Activated naive CD8-positive, alpha-beta T cell treated with anti-CD3 and anti-CD28 coated beads, Interleukin-2, amount 50 U/mL, for 24 hours (primary cell): ENCODE data around the gene CCDC198.

Experiments
- ATAC-seq: fragments of 150-1000 bp; cut with Tn5 transposase; one replicate; pipeline ENCODE4 v1.10.0; 2021
- DNase-seq: peaks from one replicate; pipeline ENCODE4 v3.0.0; 2021
- H3K27ac Mint-ChIP-seq: one replicate; pipeline ENCODE4 v1.8.0; 2021; ENCODE audit warnings: mild to moderate bottlenecking, mixed read lengths
- H3K27me3 Mint-ChIP-seq: one replicate; pipeline ENCODE4 v1.8.0; 2021; ENCODE audit warnings: mixed read lengths
- H3K36me3 Mint-ChIP-seq: one replicate; pipeline ENCODE4 v1.8.0; 2021; ENCODE audit warnings: low read depth, mixed read lengths
- H3K4me1 Mint-ChIP-seq: one replicate; pipeline ENCODE4 v1.8.0; 2021; ENCODE audit warnings: mixed read lengths
- H3K4me3 Mint-ChIP-seq: one replicate; pipeline ENCODE4 v1.8.0; 2021; ENCODE audit warnings: mild to moderate bottlenecking, moderate library complexity, mixed read lengths
- H3K9me3 Mint-ChIP-seq: one replicate; pipeline ENCODE4 v1.8.0; 2021; ENCODE audit warnings: mixed read lengths

Gene CCDC198

DNA sequence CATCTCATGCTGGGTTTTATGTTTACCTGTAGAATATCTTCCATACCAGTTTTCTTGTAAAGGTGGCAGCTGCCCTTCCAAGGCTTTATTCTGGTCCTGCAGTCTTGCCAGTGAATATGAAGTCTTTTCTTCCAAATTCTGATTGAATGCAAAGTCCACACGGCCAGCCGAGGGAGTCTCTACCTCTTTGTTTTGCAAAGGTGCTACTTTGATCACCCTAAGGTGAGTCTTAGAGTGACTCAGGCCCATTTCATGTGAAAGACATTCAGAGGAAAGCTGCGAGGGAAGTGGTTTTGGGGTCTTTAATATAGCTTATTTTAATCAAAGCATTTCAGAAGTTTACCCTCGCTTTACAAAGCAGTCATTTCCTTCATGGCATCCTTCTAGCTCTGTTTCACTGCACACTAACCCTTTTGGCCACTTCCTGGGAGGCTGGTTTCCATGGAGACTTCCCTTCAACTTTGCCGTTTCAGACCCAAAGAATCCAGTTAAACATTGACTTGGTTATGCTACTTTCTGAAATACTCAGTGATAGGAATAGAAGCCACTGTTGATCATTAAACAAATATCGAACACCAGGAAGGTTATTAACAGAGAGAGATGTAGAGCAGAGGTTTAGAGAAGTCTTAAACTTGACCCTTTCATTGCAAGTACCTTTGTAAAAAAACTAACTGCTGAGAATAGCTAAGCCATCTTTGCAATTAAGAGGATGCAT lies at the start of gene CCDC198:
Gene CCDC198, minus strand, starts transcription at position 391 of the 715 bp plus-strand sequence. Its CDS starts 142 bp downstream, at position 249.
- no peak within 1 kb of the TSS for H3K4me3 Mint-ChIP-seq
- H3K36me3 Mint-ChIP-seq = no peaks in the 10 kb centered on the region
- DNase-seq (no peak), ATAC-seq (no peak)
- no peak within 1 kb of the TSS for H3K27ac Mint-ChIP-seq
- H3K9me3 Mint-ChIP-seq = no peaks in the 10 kb centered on the region
- peaks cover 3% of the 10 kb centered on the region for H3K27me3 Mint-ChIP-seq
- H3K4me1 Mint-ChIP-seq = peaks cover 10% of the 10 kb centered on the region

- H3K9me3 Mint-ChIP-seq = peaks cover 12% of the 10 kb centered on the region
- no peaks in the 10 kb centered on the region for H3K4me1 Mint-ChIP-seq
- H3K27me3 Mint-ChIP-seq = peaks cover 6% of the 10 kb centered on the region
- DNase-seq (peak; percentile 8), ATAC-seq (no peak)
- H3K27ac Mint-ChIP-seq = no peak overlapping the region
- no peaks in the 10 kb centered on the region for H3K36me3 Mint-ChIP-seq
- H3K4me3 Mint-ChIP-seq = no peak overlapping the region
These were observed 39.6 kb upstream of the CCDC198 start for GRCh38 chr14:57533214-57533613.

- peaks cover 6% of the 10 kb centered on the region for H3K27me3 Mint-ChIP-seq
- peaks cover 15% of the 10 kb centered on the region for H3K9me3 Mint-ChIP-seq
- H3K36me3 Mint-ChIP-seq = no peaks in the 10 kb centered on the region
- H3K4me1 Mint-ChIP-seq = no peaks in the 10 kb centered on the region
- no peak overlapping the region for H3K27ac Mint-ChIP-seq
- no peak for DNase-seq
- H3K4me3 Mint-ChIP-seq = no peak overlapping the region
- no peak for ATAC-seq
These were observed 36.9 kb upstream of the CCDC198 start for GRCh38 chr14:57530571-57530970.

GRCh38 chr14:57526942-57527341 lies 33.3 kb upstream of the CCDC198 start:
- no peak overlapping the region for H3K4me3 Mint-ChIP-seq
- H3K27me3 Mint-ChIP-seq = peaks cover 6% of the 10 kb centered on the region
- ATAC-seq = no peak
- no peak overlapping the region for H3K27ac Mint-ChIP-seq
- H3K9me3 Mint-ChIP-seq = peaks cover 42% of the 10 kb centered on the region
- H3K4me1 Mint-ChIP-seq = no peaks in the 10 kb centered on the region
- no peak for DNase-seq
- H3K36me3 Mint-ChIP-seq = no peaks in the 10 kb centered on the region

- Mint-ChIP-seq H3K36me3 (no peaks in the 10 kb centered on the region), H3K9me3 (peaks cover 45% of the 10 kb centered on the region), H3K4me1 (no peaks in the 10 kb centered on the region), H3K27ac (no peak overlapping the region), H3K27me3 (no peaks in the 10 kb centered on the region), H3K4me3 (no peak overlapping the region)
- ATAC-seq = no peak
- no peak for DNase-seq
These were observed 25.4 kb upstream of the CCDC198 start for GRCh38 chr14:57519043-57519442.

DNA sequence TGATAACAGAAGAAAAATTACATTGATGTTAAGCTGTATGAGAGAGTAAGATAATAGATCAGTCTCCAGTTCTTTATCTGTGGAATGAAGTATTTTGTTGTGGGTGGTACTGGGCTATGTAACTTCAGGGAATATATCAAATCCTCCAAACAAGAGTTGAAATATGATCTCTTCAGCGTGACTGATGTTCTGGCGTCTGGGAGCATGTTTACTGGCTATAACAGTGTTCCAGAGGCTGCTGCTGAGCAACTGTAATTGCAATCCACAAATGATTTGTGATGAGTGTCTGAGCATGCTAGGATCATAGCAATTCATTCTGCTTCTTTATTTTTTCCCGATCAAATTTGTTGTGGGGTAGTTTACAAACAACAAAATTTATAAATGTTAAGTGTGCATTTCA lies 18.6 kb upstream of the CCDC198 start:
- Mint-ChIP-seq H3K4me3 (no peak overlapping the region), H3K27ac (no peak overlapping the region), H3K36me3 (no peaks in the 10 kb centered on the region), H3K4me1 (no peaks in the 10 kb centered on the region), H3K9me3 (peaks cover 6% of the 10 kb centered on the region), H3K27me3 (no peaks in the 10 kb centered on the region)
- no peak for ATAC-seq
- no peak for DNase-seq

DNA sequence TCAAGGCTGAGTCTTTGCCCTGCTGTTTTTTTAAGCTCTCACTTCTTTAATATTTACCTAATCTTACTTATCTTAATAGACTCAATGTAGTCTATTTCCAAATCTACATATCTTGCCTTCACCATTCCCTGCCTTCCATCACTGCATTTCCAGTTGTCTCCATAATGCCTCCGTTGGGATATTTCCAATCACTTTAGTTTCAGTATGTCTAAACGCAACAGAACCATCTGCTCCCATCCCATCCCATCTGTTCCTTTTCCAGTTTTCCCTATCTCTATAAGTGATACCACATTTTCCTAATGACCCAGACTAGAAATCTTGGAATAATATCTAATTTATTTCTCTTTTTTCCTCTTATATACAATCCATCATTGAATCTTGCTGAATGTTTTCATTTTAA lies 15.1 kb upstream of the CCDC198 start:
- no peak for DNase-seq
- H3K27ac Mint-ChIP-seq = no peak overlapping the region
- no peaks in the 10 kb centered on the region for H3K36me3 Mint-ChIP-seq
- no peaks in the 10 kb centered on the region for H3K9me3 Mint-ChIP-seq
- no peaks in the 10 kb centered on the region for H3K4me1 Mint-ChIP-seq
- no peaks in the 10 kb centered on the region for H3K27me3 Mint-ChIP-seq
- no peak overlapping the region for H3K4me3 Mint-ChIP-seq
- ATAC-seq = no peak

GRCh38 chr14:57502586-57503254 lies 9.1 kb upstream of the CCDC198 start:
- Mint-ChIP-seq H3K4me1 (no peaks in the 10 kb centered on the region), H3K4me3 (no peak overlapping the region), H3K9me3 (no peaks in the 10 kb centered on the region), H3K27me3 (peaks cover 2% of the 10 kb centered on the region), H3K36me3 (no peaks in the 10 kb centered on the region), H3K27ac (no peak overlapping the region)
- ATAC-seq (no peak), DNase-seq (no peak)

GRCh38 chr14:57501039-57501557 lies 7.4 kb upstream of the CCDC198 start:
- H3K36me3 Mint-ChIP-seq = no peaks in the 10 kb centered on the region
- H3K27me3 Mint-ChIP-seq = peaks cover 2% of the 10 kb centered on the region
- no peak overlapping the region for H3K27ac Mint-ChIP-seq
- no peaks in the 10 kb centered on the region for H3K9me3 Mint-ChIP-seq
- DNase-seq = no peak
- H3K4me3 Mint-ChIP-seq = no peak overlapping the region
- H3K4me1 Mint-ChIP-seq = no peaks in the 10 kb centered on the region
- ATAC-seq = no peak

DNA sequence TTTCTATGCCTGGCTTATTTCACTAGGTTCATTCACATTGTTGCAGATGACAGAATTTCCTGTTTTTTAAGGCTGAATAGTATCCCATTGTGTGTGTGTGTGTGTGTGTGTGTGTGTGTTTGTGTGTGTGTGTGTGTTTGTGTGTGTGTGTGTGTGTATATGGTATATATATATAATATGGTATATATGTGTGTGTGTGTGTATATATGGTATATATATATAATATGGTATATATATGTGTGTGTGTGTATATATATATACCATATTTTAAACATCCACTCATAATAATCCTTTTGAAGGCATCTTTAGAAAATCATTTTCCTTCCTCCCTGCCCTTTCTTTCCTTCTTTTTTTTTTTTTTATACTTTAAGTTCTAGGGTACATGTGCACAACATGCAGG lies 5.0 kb upstream of the CCDC198 start:
- peaks cover 2% of the 10 kb centered on the region for H3K27me3 Mint-ChIP-seq
- DNase-seq (no peak), ATAC-seq (no peak)
- H3K4me1 Mint-ChIP-seq = peaks cover 3% of the 10 kb centered on the region
- H3K9me3 Mint-ChIP-seq = no peaks in the 10 kb centered on the region
- no peak overlapping the region for H3K4me3 Mint-ChIP-seq
- H3K36me3 Mint-ChIP-seq = no peaks in the 10 kb centered on the region
- no peak overlapping the region for H3K27ac Mint-ChIP-seq

GRCh38 chr14:57498035-57498434 lies 4.4 kb upstream of the CCDC198 start:
- H3K36me3 Mint-ChIP-seq = no peaks in the 10 kb centered on the region
- H3K9me3 Mint-ChIP-seq = no peaks in the 10 kb centered on the region
- H3K4me1 Mint-ChIP-seq = peaks cover 8% of the 10 kb centered on the region
- DNase-seq (no peak), ATAC-seq (no peak)
- H3K27ac Mint-ChIP-seq = no peak overlapping the region
- peaks cover 2% of the 10 kb centered on the region for H3K27me3 Mint-ChIP-seq
- no peak overlapping the region for H3K4me3 Mint-ChIP-seq

GRCh38 chr14:57495416-57495815 lies 1.8 kb upstream of the CCDC198 start:
- H3K27ac Mint-ChIP-seq = no peak overlapping the region
- no peaks in the 10 kb centered on the region for H3K27me3 Mint-ChIP-seq
- no peaks in the 10 kb centered on the region for H3K36me3 Mint-ChIP-seq
- no peak overlapping the region for H3K4me3 Mint-ChIP-seq
- no peak for DNase-seq
- H3K4me1 Mint-ChIP-seq = peaks cover 10% of the 10 kb centered on the region
- H3K9me3 Mint-ChIP-seq = no peaks in the 10 kb centered on the region
- no peak for ATAC-seq

DNA sequence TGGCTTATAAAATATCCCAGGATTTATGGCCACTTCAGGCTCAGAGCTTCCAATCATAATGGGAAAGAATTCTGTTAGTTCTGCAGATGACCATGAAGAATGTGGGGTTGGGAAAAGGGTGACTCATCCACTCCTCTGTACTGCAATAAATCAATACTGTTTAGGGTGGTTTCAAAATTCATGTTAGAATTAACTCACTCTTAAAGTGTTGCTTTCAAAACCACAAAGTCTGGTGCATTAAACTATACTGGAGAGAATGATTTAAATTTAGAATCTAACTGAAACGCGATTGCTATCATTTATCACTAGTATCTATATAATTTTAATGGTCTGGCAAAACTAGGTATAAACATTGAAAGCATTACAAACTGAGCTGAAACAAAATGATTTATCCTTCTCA lies 798 bp downstream of the CCDC198 start:
- ATAC-seq (no peak), DNase-seq (no peak)
- Mint-ChIP-seq H3K4me1 (peaks cover 10% of the 10 kb centered on the region), H3K27ac (no peak overlapping the region), H3K27me3 (peaks cover 3% of the 10 kb centered on the region), H3K9me3 (no peaks in the 10 kb centered on the region), H3K4me3 (no peak overlapping the region), H3K36me3 (no peaks in the 10 kb centered on the region)

- Mint-ChIP-seq H3K9me3 (no peaks in the 10 kb centered on the region), H3K27ac (no peak overlapping the region), H3K4me3 (no peak overlapping the region), H3K27me3 (peaks cover 3% of the 10 kb centered on the region), H3K36me3 (no peaks in the 10 kb centered on the region), H3K4me1 (peaks cover 10% of the 10 kb centered on the region)
- ATAC-seq (no peak), DNase-seq (no peak)
These were observed 2.0 kb downstream of the CCDC198 start for GRCh38 chr14:57491640-57492039.

DNA sequence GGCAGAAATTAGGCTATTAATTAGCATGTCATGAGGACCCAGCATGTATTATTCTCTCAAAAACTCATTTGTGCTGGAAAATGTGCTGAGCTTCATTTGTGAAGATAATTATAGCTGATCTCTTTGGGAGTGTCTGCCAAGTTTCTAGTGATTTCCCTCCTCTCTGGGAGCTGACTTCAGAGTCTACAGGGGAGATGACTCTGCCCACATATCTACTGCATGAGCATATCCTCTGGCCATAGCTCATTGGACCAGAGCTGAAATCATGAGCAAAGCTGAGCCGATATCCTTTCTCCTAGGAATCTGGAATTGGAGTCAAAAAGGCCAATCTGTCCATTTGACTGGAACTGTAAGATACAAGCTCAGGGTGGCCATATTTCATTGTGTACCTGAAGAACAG lies 5.9 kb downstream of the CCDC198 start:
- no peak overlapping the region for H3K27ac Mint-ChIP-seq
- H3K27me3 Mint-ChIP-seq = peaks cover 3% of the 10 kb centered on the region
- DNase-seq (no peak), ATAC-seq (no peak)
- no peaks in the 10 kb centered on the region for H3K9me3 Mint-ChIP-seq
- H3K36me3 Mint-ChIP-seq = no peaks in the 10 kb centered on the region
- H3K4me1 Mint-ChIP-seq = no peaks in the 10 kb centered on the region
- H3K4me3 Mint-ChIP-seq = no peak overlapping the region
